GM18861 (cell line): ENCODE results near the gene CKS1B.

Experiments
- ATAC-seq: cut with Tn5 transposase; IDR thresholded peaks from one replicate; pipeline ENCODE4 v1.9.1; 2021; ENCODE audit not compliant: unreplicated experiment

Gene CKS1B

DNA sequence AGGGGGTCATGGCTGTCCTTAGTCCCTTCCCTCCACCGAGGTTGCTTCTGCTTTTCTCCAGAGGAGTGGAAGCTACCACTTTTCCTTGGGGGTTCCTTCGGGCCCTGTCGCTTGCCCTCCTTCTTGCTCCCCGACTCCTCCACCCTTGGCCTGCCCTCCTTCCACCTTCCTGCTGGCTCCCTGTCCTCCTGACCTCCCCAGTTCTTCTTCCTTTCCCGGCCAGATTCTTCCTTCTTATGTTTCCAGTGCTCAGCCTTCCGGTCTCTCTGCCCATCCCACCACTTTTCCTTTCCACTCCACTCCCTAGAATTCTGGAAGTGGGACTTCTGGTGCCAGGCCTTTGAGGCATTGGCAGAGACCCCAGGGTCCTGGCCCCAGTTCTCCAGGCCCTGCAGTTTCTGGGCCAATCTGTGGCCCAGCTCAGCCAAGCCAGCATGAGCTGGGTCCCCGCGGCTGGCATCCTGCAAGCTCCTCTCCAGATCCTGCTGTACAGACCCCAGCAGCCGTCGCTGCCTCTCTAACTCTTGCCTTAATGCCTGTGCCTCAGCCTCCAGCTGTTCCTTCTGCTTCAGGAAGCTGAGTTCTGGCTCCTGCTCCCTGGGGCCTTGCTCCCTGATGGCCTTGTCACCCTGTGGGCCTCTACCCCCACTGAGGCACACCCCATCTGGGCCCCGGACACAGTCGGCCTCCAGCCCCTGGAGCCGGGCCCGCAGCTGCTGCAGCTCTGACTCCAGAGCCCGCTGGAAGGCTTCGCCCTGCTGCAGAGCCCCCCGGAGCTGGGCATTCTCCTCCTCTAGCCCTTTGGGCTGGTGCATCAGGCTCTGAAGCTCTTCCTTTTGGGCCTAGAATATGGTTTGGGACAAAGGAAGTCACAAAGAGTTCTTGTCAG, 28.3 kb upstream of the CKS1B start:
- ATAC-seq, result no peak

DNA sequence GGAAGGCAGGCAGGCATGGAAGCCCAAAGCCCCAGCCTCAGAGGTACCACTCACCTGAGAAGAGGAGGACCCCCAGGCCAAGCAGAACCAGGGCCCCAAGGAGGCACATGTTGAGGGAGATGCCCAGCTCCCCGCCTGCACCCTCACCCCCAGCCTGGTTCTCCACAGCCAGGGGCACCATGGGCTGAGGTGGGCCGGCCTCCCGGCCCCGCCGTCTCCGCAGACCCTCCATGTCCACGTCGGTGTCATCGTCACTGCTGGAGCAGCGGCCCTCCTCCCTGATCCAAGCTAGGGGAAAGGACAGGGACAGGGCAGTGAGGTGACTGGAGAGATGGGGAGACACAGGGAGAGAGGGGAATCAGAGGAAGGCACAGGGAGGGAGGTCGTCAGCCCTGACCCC, 26.4 kb upstream of the CKS1B start:
- ATAC-seq, result no peak

DNA sequence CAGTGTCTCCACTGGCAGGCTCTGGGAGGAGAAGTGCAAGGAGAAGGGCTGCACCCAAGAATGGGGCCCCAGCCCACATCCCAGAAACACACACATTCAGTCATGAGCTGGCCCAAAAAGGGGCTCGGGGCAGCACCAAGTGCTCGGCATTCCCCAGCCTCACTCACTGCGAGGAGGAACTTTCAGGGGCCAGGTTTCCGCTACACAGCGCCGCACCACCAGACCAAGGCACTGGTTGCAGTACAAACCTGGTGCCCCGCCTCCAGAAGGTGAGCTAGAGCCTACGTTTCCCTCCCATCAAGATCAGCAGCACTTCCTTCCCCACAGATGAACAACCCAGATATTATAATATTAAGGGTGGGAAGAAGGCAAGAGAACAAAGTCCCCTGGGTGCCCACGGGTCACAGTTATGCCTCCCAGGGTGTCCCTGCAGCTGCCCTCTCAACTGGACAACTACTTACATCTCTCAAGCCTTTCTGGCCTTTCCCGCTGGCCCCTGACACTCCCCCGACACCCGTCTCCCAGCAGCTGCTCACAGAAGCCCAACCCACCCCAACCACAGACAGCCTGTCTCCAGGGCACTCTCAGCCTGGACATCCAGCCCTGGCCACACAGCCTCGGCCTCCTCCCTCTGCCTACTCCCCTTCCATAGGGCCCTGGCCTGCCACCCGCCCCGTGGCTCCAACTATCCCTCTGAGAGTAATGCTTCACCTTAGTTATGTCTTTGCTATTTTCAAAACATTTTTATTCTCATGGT, 22.4 kb upstream of the CKS1B start:
- no peak for ATAC-seq

DNA sequence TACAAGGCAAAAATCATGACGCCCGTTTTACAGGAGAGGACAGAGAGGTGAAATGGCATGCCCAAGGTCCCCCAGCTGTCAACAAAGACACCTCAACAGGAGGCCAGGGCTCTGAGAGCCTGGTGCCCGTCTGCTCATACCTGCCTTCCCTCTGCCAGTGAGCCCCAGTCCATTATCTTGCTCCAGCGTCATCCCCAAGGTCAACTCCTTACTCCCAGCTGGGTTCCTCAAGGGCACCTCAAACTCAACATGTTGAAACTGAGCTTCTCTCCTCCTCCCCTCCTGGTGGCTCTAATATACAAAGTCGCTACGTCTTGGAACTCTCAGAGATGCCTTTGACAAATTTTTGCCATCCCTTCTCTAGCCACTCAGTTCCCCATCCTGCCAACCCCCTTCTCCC, 21.8 kb upstream of the CKS1B start:
- no peak for ATAC-seq

DNA sequence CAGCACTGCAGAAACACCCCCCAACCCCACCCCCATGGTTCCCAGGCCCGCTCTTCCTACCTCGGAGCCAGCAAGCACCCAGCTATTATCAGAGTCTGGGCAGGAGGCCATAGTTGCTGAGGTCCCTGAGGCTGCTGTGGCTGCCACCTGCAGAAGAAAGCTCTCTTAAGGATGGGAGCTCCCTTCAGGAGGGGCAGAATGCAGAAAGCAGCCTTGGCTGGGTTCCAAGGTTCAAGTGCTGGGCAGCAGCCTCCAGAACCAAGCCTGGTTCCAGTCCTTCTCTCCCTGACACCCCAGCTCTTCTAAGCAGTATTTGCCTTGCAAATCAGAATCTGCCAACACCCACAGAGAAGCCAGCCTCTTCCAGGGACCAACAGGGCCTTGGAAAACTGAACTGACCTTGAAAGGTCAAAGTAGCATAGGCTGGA, 20.9 kb upstream of the CKS1B start:
- ATAC-seq, result no peak

DNA sequence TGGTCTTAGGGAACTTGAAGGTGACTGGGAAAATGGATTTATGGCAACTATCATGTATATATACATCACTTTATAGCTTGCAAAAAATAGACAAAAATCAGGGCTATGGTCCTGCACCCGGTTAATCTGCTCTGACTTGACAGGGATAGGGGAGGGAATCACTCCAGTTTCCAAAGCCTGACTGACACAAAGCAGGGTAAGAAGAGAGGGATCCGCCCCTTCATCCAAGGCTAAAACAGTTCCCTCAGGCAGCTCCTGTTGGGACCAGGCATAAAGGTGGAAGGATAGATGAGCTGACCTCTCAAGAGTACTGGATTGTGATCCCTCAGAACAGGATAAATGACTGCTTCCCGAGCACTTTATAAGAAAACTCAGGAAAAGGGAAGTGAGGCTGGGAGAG, 19.9 kb upstream of the CKS1B start:
- no peak for ATAC-seq

DNA sequence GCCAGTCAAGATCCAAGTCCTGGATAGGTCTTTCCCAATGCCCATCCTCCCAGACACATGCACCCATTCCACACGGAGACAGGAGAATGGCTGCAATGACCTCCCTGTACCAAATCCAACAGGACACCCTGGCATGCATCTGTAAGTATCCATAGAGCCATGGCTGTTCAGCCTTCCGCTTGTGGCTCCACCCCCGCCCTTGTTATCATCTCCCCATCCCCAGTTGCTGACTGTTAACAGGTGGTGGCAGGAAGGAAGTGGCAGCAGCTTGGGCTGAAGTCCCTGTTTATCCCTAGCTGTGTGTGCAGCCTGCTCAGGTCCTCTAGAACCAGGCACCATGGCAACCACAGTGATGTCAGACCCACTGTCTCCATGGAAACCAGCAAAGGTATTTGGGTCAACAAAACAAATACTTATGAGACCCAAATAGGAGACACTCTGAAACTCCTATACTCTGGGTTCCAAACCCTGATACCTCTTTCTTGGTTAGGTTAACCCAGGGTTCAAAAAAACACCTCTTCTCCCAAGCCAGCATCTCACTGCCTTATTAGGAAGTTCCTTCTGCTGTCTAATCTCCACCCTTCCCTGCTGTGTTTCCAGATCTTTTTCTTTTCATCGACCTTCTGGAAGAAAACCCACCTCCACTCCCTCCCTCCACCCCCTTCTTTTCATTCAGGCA, 19.3 kb upstream of the CKS1B start:
- no peak for ATAC-seq

DNA sequence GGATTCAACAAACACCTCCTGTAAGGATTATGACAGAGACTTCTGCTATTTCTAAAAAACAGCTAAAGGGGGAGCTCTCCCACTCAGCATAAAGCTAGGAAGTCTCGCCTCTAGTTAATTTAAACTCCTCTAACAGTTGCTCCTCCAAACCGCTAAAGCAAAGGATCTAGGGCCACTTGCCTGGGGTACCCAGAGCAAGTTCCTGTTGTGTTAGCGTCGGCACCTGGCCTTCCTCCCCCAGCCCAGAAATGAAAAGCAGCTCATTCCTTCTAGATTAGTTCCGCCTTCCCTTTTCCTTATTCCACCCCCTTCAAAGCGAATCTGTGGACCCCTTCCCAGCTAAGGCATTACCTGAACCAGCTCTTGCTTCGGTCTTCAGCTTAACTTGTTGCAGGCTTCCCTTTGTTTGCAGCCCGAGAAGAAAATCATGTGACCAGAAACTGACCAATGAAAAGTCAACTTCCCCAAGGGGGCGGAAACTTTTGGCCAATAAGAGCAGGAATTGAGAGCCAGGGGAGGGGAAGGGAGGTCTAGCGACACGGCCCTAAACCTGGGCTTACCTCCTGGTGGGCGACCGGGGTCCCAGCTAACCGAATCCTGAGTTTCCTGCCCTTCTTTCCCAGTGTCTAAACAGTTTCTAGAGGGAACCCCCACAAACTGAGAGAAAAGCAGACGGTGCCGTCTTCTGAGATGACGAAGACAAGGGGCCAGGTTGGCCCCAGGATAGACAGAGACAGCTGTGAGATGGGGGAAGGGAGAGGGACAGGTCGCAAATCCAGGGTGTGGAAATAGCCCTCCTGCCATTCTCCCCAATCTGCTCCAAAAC, 18.6 kb upstream of the CKS1B start, which contains the start of gene PBXIP1:
Gene PBXIP1 (minus strand): TSS at position 382 of the 826 bp plus-strand sequence. CDS start 2,378 bp downstream, outside the sequence.
- peak; percentile 58 for ATAC-seq

DNA sequence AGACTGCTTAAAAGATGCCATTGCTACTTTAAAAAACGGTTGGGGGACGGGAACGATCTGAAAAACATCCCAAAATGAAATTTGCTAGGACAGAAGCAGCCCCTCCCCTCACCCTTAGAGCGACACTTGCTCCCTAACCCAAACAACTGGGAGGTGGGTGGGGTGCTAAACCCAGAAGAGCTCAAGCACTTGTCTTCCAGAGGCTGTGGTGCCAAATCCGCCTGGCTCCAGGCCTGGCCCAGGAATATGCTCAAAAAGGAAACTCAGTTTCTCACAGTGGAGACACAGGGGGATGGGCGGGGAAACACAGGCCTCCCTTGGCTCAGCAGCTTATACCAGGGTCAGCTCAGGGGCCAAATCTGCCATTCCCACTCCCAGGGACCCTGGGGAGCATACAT, 17.9 kb upstream of the CKS1B start:
- no peak for ATAC-seq

DNA sequence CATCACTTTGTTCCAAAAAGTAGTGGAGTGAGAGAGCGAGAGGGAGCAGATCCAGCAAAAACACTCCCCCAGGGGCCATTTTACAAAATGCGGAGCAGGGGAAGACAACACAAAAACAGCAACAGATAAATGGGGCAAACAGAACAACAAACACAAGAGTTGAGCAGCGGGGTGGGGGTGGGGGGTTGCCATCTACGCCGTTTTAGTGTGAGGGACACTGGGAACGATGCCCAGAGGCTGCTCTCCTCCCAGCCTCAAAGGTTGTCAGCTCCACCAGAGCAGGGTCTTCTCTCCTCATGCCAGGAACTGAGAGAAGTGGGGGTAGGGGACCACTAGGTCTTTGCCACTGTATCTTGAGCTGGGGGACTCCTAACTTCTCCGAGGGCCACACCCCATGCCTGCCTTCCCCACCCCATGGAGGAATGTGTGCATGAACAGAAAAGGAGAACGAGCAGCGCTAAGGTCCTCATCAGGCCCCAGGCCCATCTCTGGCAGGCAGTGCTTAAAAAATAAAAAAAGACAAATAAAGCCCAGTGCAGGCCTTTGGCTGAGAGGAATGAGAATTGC, 17.3 kb upstream of the CKS1B start:
- ATAC-seq, result no peak

DNA sequence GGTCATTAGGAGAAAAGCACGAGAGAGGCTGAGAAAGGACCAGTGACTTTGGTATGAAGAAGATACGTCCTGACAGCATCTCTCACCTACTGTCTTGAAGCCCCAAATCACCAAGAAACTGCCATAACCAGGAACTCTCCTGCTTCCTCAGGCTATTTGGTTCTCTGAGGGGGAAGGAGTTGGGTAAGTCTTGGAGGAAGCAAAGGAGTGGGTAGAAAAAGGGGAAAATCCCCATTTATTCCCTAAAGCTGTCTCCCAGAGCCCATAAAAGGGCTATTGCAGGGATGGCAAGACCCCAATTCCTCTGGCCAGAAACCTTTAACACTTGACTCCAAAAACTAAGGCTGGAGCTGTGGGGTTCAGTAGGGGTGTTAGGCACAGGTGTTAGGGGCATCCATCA, 16.4 kb upstream of the CKS1B start:
- ATAC-seq, result no peak

DNA sequence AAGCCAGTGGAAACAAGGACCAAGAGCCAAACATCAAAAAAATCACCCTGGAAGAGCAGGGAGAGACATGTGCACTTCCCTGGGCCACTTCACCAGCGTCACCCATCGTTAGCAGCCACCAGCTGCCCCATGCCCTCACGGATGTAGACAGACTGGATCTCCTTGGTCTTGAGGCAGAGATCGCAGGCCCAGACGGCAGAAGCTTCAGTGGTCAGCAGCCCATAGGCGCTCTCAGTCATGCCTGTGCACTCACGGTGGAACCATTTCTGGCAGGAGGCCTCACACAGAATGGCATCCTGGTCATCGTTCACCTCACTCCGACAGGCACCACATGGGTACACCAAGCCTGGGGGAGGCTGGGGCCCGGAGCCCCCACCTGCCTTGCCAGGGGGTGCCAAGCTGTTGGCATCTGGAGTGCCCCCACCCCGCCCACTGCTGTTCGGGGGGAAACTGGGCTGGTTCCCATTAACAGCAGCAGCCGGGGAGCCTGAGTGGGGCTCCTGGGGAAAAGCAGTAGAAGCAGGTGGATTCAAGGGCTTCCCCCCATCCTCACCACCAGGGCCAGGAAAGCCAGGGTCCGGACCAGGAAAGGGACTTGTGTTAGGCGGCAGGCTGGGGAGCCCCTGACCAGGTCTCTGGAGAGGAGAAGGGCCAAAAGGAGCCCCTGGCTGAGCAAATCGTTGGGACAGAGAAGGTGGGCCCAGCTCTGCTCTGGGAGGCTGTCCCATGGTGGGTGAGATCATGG, 15.6 kb upstream of the CKS1B start:
- no peak for ATAC-seq

DNA sequence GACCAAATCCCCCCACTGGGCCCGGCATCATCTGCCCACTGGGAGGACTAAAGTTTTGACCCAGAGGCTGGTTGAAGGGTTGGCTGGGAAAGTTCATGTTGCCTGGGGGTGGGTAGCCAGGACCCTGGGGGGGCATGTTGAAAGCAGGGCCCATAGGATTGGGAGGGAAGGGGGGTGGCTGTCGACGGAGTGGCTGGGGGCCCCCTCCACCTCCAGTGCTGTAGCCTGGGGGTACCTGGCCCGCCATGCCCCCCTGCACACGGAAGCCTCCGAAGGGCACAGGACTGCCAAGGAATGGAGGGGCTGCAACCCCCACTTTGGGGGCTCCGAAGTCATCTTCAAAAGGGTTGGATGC, 15.1 kb upstream of the CKS1B start:
- ATAC-seq, result no peak

DNA sequence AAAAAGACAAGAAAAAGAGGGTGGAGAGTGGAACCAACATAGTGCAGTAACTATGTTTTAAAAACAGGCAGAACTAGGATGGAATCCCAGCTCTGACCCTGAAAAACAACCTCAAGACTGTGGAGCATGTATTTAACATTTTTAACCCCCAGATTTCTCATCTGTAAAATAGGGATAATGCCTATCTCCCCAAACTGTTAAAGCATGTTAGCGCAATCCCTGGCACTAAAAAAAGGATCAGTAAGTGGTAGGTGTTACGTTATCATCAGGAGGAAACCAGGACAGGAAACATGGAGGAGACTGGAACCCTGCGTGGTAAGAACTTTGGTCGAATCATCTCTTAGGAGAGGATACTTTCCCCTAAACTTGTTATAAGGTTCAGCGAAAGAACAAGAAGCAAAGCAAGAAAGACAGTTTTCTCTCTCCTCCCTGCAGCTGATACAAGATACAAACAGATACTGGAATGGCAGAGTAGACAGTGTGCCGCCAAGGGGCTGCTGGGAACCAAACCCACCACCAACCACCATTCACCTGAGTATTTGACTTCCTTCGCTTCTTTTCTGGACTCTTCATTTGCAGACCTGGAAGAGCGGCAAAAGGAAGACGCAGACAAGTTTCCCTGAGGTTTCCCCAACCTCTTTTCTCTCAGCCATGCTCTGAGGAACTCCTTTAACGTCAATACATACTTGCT, 13.9 kb upstream of the CKS1B start:
- ATAC-seq, result no peak

DNA sequence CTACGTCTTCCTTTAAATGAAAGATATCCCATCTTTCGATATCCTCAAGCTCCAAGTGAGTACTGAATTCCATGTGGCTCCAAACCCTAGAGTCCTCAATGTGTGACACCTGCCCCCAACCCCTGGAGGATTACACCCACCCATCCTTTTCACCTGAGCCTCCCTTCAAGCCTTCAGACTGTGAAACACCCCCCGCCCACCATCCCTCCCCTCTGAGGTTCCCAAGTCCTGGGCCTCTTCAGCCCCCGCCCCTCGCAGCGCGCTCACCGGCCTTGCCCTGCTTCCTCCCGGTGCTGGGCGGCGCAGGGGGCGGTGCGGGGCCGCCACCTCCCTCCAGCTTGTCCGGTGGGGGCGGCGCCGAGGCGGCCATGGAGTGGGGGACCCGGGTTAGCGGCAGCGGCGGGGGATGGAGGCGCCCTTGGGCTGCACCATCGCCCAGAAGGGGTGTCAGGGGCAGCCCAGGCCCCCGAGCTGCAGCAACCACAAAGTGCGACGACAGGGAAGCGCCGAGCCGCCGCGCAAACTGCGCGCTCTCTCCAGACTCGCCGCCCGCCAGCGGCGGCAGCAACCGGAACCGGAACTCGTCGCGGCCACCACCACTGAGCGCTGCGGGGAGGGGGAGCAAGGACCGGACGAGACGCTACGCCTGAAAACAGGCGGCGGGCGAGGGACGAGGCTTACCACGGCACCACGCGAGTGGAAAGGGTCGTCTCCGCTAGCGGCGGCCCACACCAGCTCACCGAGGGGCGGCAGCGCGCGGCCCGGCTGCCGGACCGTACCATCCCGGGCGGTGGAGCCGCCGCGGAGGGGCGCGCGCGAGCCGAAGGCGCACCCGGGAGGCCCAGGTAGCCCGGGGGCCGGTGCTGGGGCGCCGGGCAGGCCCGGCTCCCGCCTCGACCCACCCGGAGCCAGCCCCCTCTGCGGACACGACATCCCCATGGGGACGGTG, 13.0 kb upstream of the CKS1B start, which contains the start of gene PYGO2:
Gene PYGO2 (minus strand): TSS at position 576 of the 949 bp plus-strand sequence. CDS start 206 bp downstream, at position 370.
- ATAC-seq, result peak; percentile 69

DNA sequence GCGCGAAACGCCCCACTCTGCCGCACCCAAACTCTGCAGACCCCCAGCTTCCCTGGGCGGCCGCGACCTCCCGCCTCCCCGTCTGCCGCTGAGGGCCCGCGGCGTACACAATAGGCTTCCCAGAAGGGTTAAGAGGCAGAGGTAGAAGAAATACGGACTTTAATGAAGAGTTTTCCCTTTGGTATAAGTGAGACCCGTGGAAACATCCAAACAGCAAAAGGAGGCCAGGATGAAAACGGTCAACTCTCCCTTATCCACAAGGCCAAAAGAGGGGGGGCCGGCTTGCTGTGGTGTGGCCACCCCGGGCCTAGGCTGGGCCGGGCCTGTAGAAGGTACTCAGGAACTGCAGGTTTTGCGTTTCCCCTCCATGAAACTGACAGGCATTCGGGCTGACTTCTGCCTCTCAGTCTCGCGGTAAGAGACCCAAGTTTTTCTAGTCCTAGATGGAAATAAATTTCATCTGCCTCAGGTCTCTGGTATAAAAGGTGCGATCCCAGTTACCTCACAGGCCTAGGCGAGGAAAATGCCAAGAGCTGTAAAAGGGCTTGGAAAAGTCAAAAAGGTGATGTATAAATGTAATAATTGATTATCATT, 12.2 kb upstream of the CKS1B start:
- peak; percentile 6 for ATAC-seq

DNA sequence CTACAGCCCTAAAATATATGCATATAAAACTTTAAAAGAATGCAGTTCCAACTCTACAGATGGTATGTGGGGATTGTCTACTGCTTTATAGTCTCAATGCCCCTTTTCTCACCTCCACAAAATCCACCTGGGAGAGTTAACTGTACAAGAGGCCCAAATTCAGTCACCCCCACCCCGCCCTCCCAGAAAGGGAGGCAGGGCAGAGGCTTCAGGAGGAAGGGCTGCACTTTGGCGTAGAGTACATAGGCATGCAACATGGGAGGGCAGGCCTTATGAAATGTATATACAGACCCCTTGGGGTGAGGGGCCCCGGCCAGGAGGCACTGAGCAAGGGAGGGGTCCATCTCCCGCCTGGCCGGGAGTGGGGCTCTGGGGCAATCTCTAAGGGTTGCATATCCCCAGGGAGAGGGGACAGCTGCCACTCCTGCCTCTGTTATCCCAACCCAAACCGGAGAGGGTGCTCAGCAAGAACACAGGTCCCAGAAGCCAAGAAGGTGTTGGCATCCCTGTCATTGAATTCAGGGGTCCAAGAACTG, 11.6 kb upstream of the CKS1B start:
- ATAC-seq, result no peak
